ENCODE measurements around the gene SPRR2B.
"Not testable (repeated sequence)": the region's sequence is repeated elsewhere in the genome, so short reads cannot be mapped to it uniquely, and the experiment has no call there.

SPRR2B gene

GRCh38 chr1:153032677-153033308, 38.6 kb downstream of the SPRR2B start:
- DNase-seq: peak; percentile 14

DNA sequence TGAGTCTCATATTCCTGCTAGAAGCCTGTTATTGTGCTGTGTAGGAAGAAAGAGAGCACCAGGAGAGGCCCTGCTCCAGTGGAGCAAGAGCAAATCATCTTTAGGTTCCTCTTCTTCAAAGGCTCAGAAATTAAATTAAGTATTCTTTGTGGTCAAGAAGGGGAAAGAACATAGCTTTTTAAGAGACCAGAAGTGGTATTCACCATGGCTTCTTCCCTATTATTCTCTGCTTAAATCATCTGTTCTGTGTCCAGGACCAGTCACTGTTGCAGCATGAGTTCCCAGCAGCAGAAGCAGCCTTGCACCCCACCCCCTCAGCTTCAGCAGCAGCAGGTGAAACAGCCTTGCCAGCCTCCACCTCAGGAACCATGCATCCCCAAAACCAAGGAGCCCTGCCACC, 39.3 kb downstream of the SPRR2B start:
- DNase-seq: no peak

- no peak for DNase-seq
These were observed 40.5 kb downstream of the SPRR2B start, which contains the start of gene SPRR1B for GRCh38 chr1:153030895-153031294. TSS of gene SPRR1B (plus strand) at chr1:153031203. CDS start at chr1:153032346, 1,143 bp downstream.

GRCh38 chr1:153028766-153029165, 42.6 kb downstream of the SPRR2B start:
- no peak for DNase-seq

DNA sequence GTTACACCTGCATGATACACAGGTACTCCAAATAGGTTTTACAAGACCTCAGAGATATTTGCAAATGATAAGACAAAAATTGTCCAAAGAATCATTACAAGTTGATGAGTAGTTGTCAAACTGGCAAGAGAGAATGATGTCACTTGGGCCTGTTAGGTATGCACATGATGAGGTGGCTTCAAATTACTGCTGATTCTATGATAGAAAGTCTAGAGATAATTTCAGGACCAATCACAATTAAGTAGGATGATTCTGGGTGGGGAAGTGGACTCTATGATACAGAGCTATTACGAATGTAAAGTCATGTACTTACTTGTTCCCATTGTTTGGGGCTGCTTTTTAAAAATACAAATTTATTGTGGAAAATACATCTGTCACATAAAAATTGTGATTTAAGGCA, 45.6 kb downstream of the SPRR2B start:
- DNase-seq: no peak

- no peak for DNase-seq
These were observed 47.0 kb downstream of the SPRR2B start for GRCh38 chr1:153024413-153024812.

- no peak for DNase-seq
These were observed 48.3 kb downstream of the SPRR2B start for GRCh38 chr1:153023109-153023508.

DNA sequence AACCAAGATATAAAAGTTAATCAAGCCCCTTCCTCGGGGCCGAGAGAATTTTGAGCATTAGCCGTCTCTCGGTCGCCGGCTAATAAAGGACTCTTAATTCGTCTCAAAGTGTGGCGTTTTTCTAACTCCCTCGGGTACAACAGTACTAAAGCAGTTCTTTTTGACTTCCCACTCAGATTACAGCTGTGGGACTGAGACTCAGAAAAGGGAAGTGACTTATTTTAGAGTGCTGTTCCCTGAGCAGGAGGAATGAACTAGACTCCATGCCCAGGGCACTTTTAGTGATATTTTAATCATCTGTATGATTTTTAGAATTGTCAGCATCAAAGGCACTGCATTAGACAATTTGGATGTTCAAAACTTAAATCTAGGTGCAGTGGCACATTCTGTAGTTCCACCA, 49.1 kb downstream of the SPRR2B start:
- DNase-seq: not testable (repeated sequence)

DNA sequence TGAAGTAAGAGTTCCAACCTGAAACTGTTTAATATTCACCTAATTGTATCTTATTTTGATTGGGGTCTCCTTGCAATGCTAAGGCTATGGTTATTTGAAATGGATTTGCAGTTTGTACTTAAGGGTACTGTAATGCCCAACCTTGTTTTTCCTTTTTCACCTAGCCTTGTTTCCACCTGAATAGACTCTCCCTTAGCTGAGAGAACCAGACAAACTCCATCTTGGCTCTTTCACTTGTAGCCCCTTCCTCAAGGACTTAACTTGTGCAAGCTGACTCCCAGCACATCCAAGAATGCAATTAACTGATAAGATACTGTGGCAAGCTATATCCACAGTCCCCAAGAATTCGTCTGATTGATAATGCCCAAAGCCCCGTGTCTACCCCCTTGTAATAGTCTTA, 49.6 kb downstream of the SPRR2B start:
- not testable (repeated sequence) for DNase-seq
